Adrenal gland (tissue), 5 donors: ENCODE measurements around the gene LRRC36.

ENCODE experiments used
- POLR2A ChIP-seq, 2 donors: fragments of 450-650 bp; IDR thresholded peaks; one replicate each; pipeline ENCODE4 v1.6.1; 2017; ENCODE audit warnings: antibody characterized with exemption in 2 of 2, mild to moderate bottlenecking in 2 of 2, moderate library complexity in 1 of 2
- TF ChIP-seq, protein P1 (sequence below), 6 experiments: fragments of 450-650 bp in 4 of 6; fragments of 200-600 bp in 2 of 6; sonication (generic) in 1 of 6; IDR thresholded peaks; 1 replicate in 5 of 6; 2 replicates in 1 of 6; pipeline versions ENCODE4 v1.5.1 to v1.8.0; 2016 to 2021; ENCODE audit warnings: antibody characterized with exemption in 6 of 6, mild to moderate bottlenecking in 2 of 6, moderate library complexity in 1 of 6
- donor health status: DM: no; HTN: no; CAD: no.

DNA sequence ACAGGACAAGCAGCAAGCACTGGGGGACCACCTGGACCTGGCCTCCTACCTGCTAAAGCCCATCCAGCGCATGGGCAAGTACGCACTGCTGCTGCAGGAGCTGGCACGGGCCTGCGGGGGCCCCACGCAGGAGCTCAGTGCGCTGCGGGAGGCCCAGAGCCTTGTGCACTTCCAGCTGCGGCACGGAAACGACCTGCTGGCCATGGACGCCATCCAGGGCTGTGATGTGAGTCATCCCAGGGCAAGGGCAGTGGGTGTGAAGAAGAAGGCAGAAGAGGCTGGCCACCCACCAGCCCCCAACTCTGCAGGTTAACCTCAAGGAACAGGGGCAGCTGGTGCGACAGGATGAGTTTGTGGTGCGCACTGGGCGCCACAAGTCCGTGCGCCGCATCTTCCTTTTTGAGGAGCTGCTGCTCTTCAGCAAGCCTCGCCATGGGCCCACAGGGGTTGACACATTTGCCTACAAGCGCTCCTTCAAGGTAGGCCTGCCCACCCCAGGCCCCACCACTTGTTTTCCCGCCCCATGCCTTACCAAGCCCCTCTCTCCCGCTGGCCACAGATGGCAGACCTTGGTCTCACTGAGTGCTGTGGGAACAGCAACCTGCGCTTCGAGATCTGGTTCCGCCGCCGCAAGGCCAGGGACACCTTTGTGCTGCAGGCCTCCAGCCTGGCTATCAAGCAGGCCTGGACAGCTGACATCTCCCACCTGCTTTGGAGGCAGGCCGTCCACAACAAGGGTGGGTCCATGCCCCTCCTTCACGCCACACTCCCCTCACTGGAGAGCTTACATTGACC is 40.0 kb upstream of the LRRC36 start:
- TF ChIP-seq, protein P1, sequence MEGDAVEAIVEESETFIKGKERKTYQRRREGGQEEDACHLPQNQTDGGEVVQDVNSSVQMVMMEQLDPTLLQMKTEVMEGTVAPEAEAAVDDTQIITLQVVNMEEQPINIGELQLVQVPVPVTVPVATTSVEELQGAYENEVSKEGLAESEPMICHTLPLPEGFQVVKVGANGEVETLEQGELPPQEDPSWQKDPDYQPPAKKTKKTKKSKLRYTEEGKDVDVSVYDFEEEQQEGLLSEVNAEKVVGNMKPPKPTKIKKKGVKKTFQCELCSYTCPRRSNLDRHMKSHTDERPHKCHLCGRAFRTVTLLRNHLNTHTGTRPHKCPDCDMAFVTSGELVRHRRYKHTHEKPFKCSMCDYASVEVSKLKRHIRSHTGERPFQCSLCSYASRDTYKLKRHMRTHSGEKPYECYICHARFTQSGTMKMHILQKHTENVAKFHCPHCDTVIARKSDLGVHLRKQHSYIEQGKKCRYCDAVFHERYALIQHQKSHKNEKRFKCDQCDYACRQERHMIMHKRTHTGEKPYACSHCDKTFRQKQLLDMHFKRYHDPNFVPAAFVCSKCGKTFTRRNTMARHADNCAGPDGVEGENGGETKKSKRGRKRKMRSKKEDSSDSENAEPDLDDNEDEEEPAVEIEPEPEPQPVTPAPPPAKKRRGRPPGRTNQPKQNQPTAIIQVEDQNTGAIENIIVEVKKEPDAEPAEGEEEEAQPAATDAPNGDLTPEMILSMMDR (IDR thresholded peaks at IDR 0.05) = no peak
- no peak for TF ChIP-seq POLR2A (IDR thresholded peaks at IDR 0.05)
